DMS53 treated with DMSO at 0.1 percent for 48 hours (cell line): ENCODE data around the gene MRS2.

Source experiments
- DNase-seq: peaks from one replicate; lab custom pipeline; 2025; ENCODE audit not compliant: unreplicated experiment; lab: John Stamatoyannopoulos, UW

The MRS2 gene

GRCh38 chr6:24469811-24470210 lies 67.1 kb downstream of the MRS2 start:
- no peak for DNase-seq

- DNase-seq: no peak
Observed at GRCh38 chr6:24472181-24472580, 69.4 kb downstream of the MRS2 start.
